ENCODE measurements around the gene DUSP18. TPM values are rescaled to one million over a fixed set of nuclear protein-coding genes. Genes with fewer than 3 reads are reported as not detected.

Gene DUSP18
- total and polyA plus RNA-seq, 2 of the 4 experiments (the other 2 are of a cell fraction), result 14.9 TPM

DNA sequence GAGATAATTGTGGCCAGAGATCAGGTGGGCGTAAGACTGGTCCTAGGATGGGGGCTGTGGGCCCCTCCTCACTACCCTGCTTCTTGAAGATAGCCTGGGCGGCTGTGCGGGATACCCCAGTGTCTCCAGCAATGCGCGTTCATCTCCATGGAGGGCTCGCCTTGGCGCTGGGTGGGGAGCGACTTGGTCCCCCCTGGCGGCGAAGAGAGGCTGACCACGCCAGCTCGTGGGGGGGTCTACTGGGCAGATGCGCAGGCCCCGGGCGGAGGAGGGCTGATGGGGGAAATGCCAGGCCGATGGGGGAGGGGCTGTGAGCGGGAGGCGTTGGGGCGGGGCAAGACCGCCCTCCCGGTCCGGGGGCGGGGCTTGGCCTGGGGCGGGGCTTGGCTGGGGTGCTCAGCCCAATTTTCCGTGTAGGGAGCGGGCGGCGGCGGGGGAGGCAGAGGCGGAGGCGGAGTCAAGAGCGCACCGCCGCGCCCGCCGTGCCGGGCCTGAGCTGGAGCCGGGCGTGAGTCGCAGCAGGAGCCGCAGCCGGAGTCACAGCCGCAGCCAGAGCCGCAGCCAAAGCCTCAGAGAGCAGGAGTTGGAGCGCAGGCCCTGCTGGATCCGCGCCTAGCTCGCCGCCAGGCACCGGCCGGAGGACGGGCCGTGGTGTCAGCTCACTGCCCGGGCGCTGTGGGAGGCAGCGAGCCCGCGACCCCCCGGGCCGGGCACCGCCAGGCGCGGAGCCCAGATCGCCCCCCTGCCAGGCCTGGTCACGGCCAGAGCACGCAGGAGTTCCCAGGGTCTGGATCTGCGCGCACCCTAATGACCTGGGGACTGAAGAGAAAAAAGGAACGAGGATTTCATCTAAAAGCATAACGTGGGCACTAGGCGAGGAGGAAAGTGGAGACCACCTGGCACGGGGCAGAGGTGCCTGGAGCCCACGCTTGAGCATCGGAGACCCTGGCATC is 32.1 kb downstream of the DUSP18 start, which contains the start of gene SLC35E4:
SLC35E4 (plus strand) TSS at position 509 of the 953 bp plus-strand sequence. CDS start 670 bp downstream, outside the sequence.
- peak within 1 kb of the TSS; percentile 77 for H3K4ac ChIP-seq (ENCODE audit: low read depth, low read length)
- peak within 1 kb of the TSS; percentile 98 for H3K23ac ChIP-seq (ENCODE audit: low read depth, low read length)
- H2AFZ ChIP-seq (replicated peaks; ENCODE audit: low read length, poor library complexity), result peak within 1 kb of the TSS; percentile 96
- dilution Hi-C loops (cut with HindIII; ENCODE audit: low sequenced_read_pairs, unreplicated experiment), result no loop called here
- in situ Hi-C loops (cut with MboI; ENCODE audit: low sequenced_read_pairs), result loop anchor here (10.0 kb wide), 1 partner anchor 289 kb away; no protein-coding TSS in a partner anchor
- H3K36me3 ChIP-seq (ENCODE audit: control insufficient read depth, insufficient read depth, low read length), result no peaks in the 10 kb centered on the region
- peak; percentile 86 for DNase-seq
- peak within 1 kb of the TSS; percentile 67 for H2BK5ac ChIP-seq (ENCODE audit: low read depth, low read length, poor library complexity, severe bottlenecking)
- peak within 1 kb of the TSS; percentile 48 for H3K27ac ChIP-seq (ENCODE audit: insufficient read depth, low read length)
- H2AK5ac ChIP-seq (ENCODE audit: low read depth, low read length), result peak within 1 kb of the TSS; percentile 89
- H4K5ac ChIP-seq (ENCODE audit: low read depth, low read length), result peak within 1 kb of the TSS; percentile 72
- intact Hi-C loops (cut with micrococcal nuclease), result no loop called here
- peak within 1 kb of the TSS; percentile 31; the same call in 1 of the 2 replicates for H2BK20ac ChIP-seq (ENCODE audit: low read depth, low read length)
- H2AK9ac ChIP-seq (replicated peaks; ENCODE audit: low read depth, low read length, poor library complexity), result peak within 1 kb of the TSS; percentile 94
- peaks cover 21% of the 10 kb centered on the region for H3K4me1 ChIP-seq (ENCODE audit: control insufficient read depth, insufficient read depth, low read length)
- no peaks in the 10 kb centered on the region for H3K9me3 ChIP-seq (ENCODE audit: control insufficient read depth, insufficient read depth, low read length)
- H3K4me3 ChIP-seq (ENCODE audit: insufficient read depth, low read depth, low read length), result peak within 1 kb of the TSS; percentile 62
- H4K91ac ChIP-seq (ENCODE audit: insufficient read depth, low read depth, low read length), result peak within 1 kb of the TSS; percentile 58
- H3K9ac ChIP-seq (ENCODE audit: low read depth, low read length), result peak within 1 kb of the TSS; percentile 61
- H4K8ac ChIP-seq (ENCODE audit: low read depth in 2 of 2, low read length in 2 of 2), result peak within 1 kb of the TSS; percentile 46 to 84
- H4K20me1 ChIP-seq (ENCODE audit: insufficient read depth, low read length), result no peaks in the 10 kb centered on the region
- H3K56ac ChIP-seq (ENCODE audit: extremely low read depth, insufficient read depth, low read length), result no peak within 1 kb of the TSS; the same call in 1 of the 2 replicates
- peaks cover 23 to 25% of the 10 kb centered on the region in 2 experiments for H3K79me1 ChIP-seq (ENCODE audit: low read depth in 1 of 2, low read length in 2 of 2)
- peak within 1 kb of the TSS; percentile 98 for H3K4me2 ChIP-seq (ENCODE audit: low read depth, low read length)
- 2% methylated on average over 44 of the region's 75 CpGs; no CpG with 5 or more reads in 1 of the 2 experiments for WGBS, 2 experiments (ENCODE audit: extremely low coverage in 2 of 2, insufficient read length in 1 of 2)
- H3K27me3 ChIP-seq (ENCODE audit: control insufficient read depth, insufficient read depth, low read length), result no peaks in the 10 kb centered on the region
- ChIA-PET POLR2A (ENCODE audit: unreplicated experiment) (interaction anchor here (1.6 kb wide), 1 partner anchor 119 kb away, joined by 7 read pairs; no protein-coding TSS in a partner anchor), CTCF (interaction anchor here (0.5 to 3.9 kb wide), 7 partner anchors 11 to 284 kb away, joined by 3 to 45 read pairs (median 4); partner anchors contain the start of gene OSBP2)
- peak within 1 kb of the TSS; percentile 12; the same call in 1 of the 3 replicates for H2BK15ac ChIP-seq (ENCODE audit: low read depth, low read length)
- H3K18ac ChIP-seq (ENCODE audit: low read depth, low read length), result 0 out of 2 replicates have a peak within 1 kb of the TSS, but pooled peaks have one; percentile 10
- H3K9me1 ChIP-seq (ENCODE audit: insufficient read depth, low read length), result peaks cover 14% of the 10 kb centered on the region
- ATAC-seq (ENCODE audit: low read depth), result peak; percentile 94
- BruUV-seq (replicated peaks), result no TSS peak
- H2BK120ac ChIP-seq (ENCODE audit: low read depth, low read length), result peak within 1 kb of the TSS; percentile 69; the same call in 1 of the 2 replicates
- peak within 1 kb of the TSS; percentile 97 for H3K14ac ChIP-seq (replicated peaks; ENCODE audit: low read depth, low read length)
- no peak for TF ChIP-seq SMC3 (IDR thresholded peaks at IDR 0.05; ENCODE audit: low read depth, low read length)
- TF ChIP-seq RAD21 (IDR thresholded peaks at IDR 0.05; ENCODE audit: low read length), result 0 out of 2 replicates have a peak, but pooled peaks have one; percentile 18
- no peak for TF ChIP-seq NFE2L2 (IDR thresholded peaks at IDR 0.05; ENCODE audit: low read depth, low read length)
- TF ChIP-seq, protein P1, sequence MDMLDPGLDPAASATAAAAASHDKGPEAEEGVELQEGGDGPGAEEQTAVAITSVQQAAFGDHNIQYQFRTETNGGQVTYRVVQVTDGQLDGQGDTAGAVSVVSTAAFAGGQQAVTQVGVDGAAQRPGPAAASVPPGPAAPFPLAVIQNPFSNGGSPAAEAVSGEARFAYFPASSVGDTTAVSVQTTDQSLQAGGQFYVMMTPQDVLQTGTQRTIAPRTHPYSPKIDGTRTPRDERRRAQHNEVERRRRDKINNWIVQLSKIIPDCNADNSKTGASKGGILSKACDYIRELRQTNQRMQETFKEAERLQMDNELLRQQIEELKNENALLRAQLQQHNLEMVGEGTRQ (IDR thresholded peaks at IDR 0.05; ENCODE audit: low read depth, low read length), result no peak
- TF ChIP-seq POLR2A (IDR thresholded peaks at IDR 0.05; ENCODE audit: low read depth, low read length), result peak; percentile 51; the same call in 1 of the 2 replicates
- no peak for TF ChIP-seq MAFK (IDR thresholded peaks at IDR 0.05; ENCODE audit: low read depth, low read length)
- TF ChIP-seq RCOR1 (IDR thresholded peaks at IDR 0.05; ENCODE audit: insufficient replicate concordance, low read length), result no peak
- TF ChIP-seq, protein P2, sequence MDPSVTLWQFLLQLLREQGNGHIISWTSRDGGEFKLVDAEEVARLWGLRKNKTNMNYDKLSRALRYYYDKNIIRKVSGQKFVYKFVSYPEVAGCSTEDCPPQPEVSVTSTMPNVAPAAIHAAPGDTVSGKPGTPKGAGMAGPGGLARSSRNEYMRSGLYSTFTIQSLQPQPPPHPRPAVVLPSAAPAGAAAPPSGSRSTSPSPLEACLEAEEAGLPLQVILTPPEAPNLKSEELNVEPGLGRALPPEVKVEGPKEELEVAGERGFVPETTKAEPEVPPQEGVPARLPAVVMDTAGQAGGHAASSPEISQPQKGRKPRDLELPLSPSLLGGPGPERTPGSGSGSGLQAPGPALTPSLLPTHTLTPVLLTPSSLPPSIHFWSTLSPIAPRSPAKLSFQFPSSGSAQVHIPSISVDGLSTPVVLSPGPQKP (IDR thresholded peaks at IDR 0.05; ENCODE audit: borderline replicate concordance, low read depth, low read length), result no peak
- TF ChIP-seq CEBPB (IDR thresholded peaks at IDR 0.05; ENCODE audit: low read depth, low read length), result no peak
- TF ChIP-seq FOS (IDR thresholded peaks at IDR 0.05; ENCODE audit: low read depth, low read length), result no peak
- no peak for TF ChIP-seq BHLHE40 (IDR thresholded peaks at IDR 0.05; ENCODE audit: low read depth, low read length)
- TF ChIP-seq, protein P3, sequence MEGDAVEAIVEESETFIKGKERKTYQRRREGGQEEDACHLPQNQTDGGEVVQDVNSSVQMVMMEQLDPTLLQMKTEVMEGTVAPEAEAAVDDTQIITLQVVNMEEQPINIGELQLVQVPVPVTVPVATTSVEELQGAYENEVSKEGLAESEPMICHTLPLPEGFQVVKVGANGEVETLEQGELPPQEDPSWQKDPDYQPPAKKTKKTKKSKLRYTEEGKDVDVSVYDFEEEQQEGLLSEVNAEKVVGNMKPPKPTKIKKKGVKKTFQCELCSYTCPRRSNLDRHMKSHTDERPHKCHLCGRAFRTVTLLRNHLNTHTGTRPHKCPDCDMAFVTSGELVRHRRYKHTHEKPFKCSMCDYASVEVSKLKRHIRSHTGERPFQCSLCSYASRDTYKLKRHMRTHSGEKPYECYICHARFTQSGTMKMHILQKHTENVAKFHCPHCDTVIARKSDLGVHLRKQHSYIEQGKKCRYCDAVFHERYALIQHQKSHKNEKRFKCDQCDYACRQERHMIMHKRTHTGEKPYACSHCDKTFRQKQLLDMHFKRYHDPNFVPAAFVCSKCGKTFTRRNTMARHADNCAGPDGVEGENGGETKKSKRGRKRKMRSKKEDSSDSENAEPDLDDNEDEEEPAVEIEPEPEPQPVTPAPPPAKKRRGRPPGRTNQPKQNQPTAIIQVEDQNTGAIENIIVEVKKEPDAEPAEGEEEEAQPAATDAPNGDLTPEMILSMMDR (conservative IDR thresholded peaks at IDR 0.05; ENCODE audit: low read depth, low read length), result peak; percentile 45
